ENCODE measurements around the gene PACRG.

- no peak for TF ChIP-seq POLR2A (IDR thresholded peaks at IDR 0.05)
- TF ChIP-seq CTCF (IDR thresholded peaks at IDR 0.05) = no peak
- TF ChIP-seq EP300 (IDR thresholded peaks at IDR 0.05) = no peak
Observed at GRCh38 chr6:162821102-162821501, 93.3 kb downstream of the PACRG start.
